HFF-Myc (cell line): ENCODE results near the gene ALOX15B.
"Not testable (repeated sequence)": the region's sequence is repeated elsewhere in the genome, so short reads cannot be mapped to it uniquely, and the experiment has no call there.

Experiments used
- DNase-seq: peaks from one replicate; pipeline ENCODE4 v3.0.0-alpha.2; 2011; ENCODE audit warnings: low read depth; ENCODE audit errors: extremely low read depth
- H3K4me3 ChIP-seq: replicated peaks from 2 replicates; pipeline ENCODE4 v1.5.1; 2011; ENCODE audit warnings: low read depth, mild to moderate bottlenecking, control low read depth, low read length
- CTCF ChIP-seq: IDR thresholded peaks from 2 replicates; pipeline ENCODE4 v1.5.1; 2012; ENCODE audit warnings: mild to moderate bottlenecking, low read depth, low read length, control low read depth; ENCODE audit errors: missing control alignments

The ALOX15B gene

GRCh38 chr17:8075574-8076342 is 36.9 kb downstream of the ALOX15B start:
- no peak overlapping the region for H3K4me3 ChIP-seq
- TF ChIP-seq CTCF = no peak
- no peak for DNase-seq

GRCh38 chr17:8076502-8077266 is 37.8 kb downstream of the ALOX15B start:
- DNase-seq = no peak
- TF ChIP-seq CTCF = no peak
- no peak overlapping the region for H3K4me3 ChIP-seq

GRCh38 chr17:8077939-8078338 is 39.1 kb downstream of the ALOX15B start:
- not testable (repeated sequence) for H3K4me3 ChIP-seq, DNase-seq

- peak overlapping the region; percentile 30 for H3K4me3 ChIP-seq
- TF ChIP-seq CTCF = peak; percentile 81
- DNase-seq = no peak
These were observed 40.7 kb downstream of the ALOX15B start for GRCh38 chr17:8079291-8080207.

GRCh38 chr17:8080208-8080798 is 41.4 kb downstream of the ALOX15B start:
- H3K4me3 ChIP-seq = no peak overlapping the region
- TF ChIP-seq CTCF = no peak
- no peak for DNase-seq

GRCh38 chr17:8080799-8081219 is 42.0 kb downstream of the ALOX15B start:
- no peak overlapping the region for H3K4me3 ChIP-seq
- no peak for DNase-seq
- no peak for TF ChIP-seq CTCF
